Measurements from ENCODE around the gene AHDC1.

DNA sequence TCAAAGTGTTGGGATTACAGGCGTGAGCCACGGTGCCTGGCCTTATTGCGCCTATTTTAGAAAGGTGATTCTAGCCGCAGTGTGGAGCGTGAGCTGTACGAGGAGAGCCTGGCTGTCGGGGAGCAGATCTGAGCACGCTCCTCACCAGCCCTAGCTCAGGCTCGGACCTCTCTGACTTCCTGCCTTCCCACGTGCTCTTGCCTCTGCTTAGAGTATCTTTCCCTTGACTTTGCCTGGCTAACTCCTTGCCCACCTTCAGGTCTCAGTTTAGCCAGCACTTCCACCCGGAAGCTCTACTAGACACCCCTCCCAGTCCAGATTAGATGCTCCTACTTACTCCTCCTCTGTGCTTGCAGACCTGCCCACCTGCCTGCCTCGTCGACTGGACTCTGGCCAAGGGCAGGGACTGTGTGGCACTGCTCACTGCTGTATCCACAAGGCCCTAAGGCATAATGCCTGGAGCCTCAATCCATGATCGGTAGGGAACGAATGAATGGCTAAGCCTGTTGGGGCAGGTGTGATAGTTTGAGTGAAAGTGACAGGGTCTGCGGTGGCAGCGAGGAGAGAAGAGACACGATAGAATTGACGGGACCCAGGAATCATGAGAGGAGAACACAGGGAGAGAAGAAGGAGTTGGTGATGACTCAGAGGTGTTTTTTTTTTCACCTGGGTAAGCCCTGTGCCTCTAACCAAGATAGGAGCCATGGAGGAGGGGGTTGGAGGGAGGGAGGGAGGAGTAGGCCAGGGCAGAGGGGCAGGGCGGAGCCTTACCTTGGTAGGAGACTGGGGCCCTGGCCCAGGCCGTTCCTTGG is 85.8 kb downstream of the AHDC1 start:
- no peak for TF ChIP-seq TCF12 (IDR thresholded peaks at IDR 0.05; ENCODE audit: low read depth)
- TF ChIP-seq YY1 (IDR thresholded peaks at IDR 0.05; ENCODE audit: low read depth) = no peak

All from Ishikawa (cell line).